HEK293 (cell line): ENCODE data around the gene CPT1C.

Experiments
- CTCF ChIA-PET: fragments of 350-600 bp; formaldehyde crosslinking; extraction: SDS; loops from one replicate; lab custom pipeline; 2021; ENCODE audit warnings: antibody characterized with exemption; lab: Yijun Ruan, JAX
- POLR2A ChIA-PET: fragments of 300-600 bp; formaldehyde crosslinking; extraction: SDS; loops from one replicate; lab custom pipeline; 2020; ENCODE audit warnings: antibody characterized with exemption, inconsistent platforms; lab: Yijun Ruan, JAX
- H3K27ac ChIP-seq: fragments of 200-500 bp; sonication (Bioruptor generic); 2 replicates; pipeline ENCODE4 v1.5.1; 2014; ENCODE audit warnings: low read depth, low read length, control low read depth, inconsistent platforms; ENCODE audit errors: extremely low read depth
- H3K36me3 ChIP-seq, 2 experiments: fragments of 200-500 bp in 1 of 2; sonication (Bioruptor generic) in 1 of 2; 1 replicate in 1 of 2; 2 replicates in 1 of 2; pipeline ENCODE4 v1.5.1; 2014 to 2017; ENCODE audit warnings: inconsistent platforms in 2 of 2, low read length in 2 of 2; ENCODE audit not compliant: control insufficient read depth in 2 of 2, insufficient read depth in 1 of 2
- H3K4me1 ChIP-seq: fragments of 200-500 bp; sonication (Bioruptor generic); 2 replicates; pipeline ENCODE4 v1.5.1; 2014; ENCODE audit warnings: mild to moderate bottlenecking, low read length, inconsistent platforms; ENCODE audit not compliant: control insufficient read depth, insufficient read depth
- H3K4me3 ChIP-seq: 2 replicates; pipeline ENCODE4 v1.5.1; 2011; ENCODE audit warnings: low read depth, mild to moderate bottlenecking, control low read depth, low read length, moderate library complexity
- H3K9me3 ChIP-seq: fragments of 200-500 bp; sonication (Bioruptor generic); 2 replicates; pipeline ENCODE4 v1.5.1; 2014; ENCODE audit warnings: low read depth, low read length, inconsistent platforms; ENCODE audit not compliant: control insufficient read depth, insufficient read depth
- FEZF1 ChIP-seq: fragments of 450-650 bp; formaldehyde crosslinking; IDR thresholded peaks from 2 replicates; pipeline ENCODE4 v1.5.1; 2016; ENCODE audit warnings: missing biosample characterization, missing genetic modification characterization
- GLIS2 ChIP-seq: fragments of 450-650 bp; formaldehyde crosslinking; IDR thresholded peaks from 2 replicates; pipeline ENCODE4 v1.5.1; 2016; ENCODE audit warnings: missing biosample characterization, missing genetic modification characterization
- INSM2 ChIP-seq: fragments of 450-650 bp; formaldehyde crosslinking; IDR thresholded peaks from 2 replicates; pipeline ENCODE4 v1.5.1; 2016; ENCODE audit warnings: missing biosample characterization, missing genetic modification characterization
- KLF17 ChIP-seq: fragments of 450-650 bp; formaldehyde crosslinking; IDR thresholded peaks from 2 replicates; pipeline ENCODE4 v1.5.1; 2016; ENCODE audit warnings: missing biosample characterization, missing genetic modification characterization
- MZF1 ChIP-seq: fragments of 450-650 bp; formaldehyde crosslinking; IDR thresholded peaks from 2 replicates; pipeline ENCODE4 v1.5.1; 2017; ENCODE audit warnings: missing biosample characterization, missing genetic modification characterization, borderline replicate concordance
- PRDM2 ChIP-seq: fragments of 450-650 bp; formaldehyde crosslinking; IDR thresholded peaks from 2 replicates; pipeline ENCODE4 v1.5.1; 2016; ENCODE audit warnings: missing biosample characterization, missing genetic modification characterization, borderline replicate concordance
- SETDB1 ChIP-seq: IDR thresholded peaks from one replicate; pipeline ENCODE4 v1.6.1; 2017; ENCODE audit warnings: mild to moderate bottlenecking, low read length, moderate library complexity, mixed read lengths; ENCODE audit not compliant: insufficient read length
- ZBTB20 ChIP-seq: fragments of 450-650 bp; formaldehyde crosslinking; IDR thresholded peaks from 2 replicates; pipeline ENCODE4 v1.5.1; 2016; ENCODE audit warnings: missing biosample characterization, missing genetic modification characterization
- ZFP69B ChIP-seq: fragments of 450-650 bp; formaldehyde crosslinking; IDR thresholded peaks from 2 replicates; pipeline ENCODE4 v1.5.1; 2016; ENCODE audit warnings: missing biosample characterization, missing genetic modification characterization
- ZNF138 ChIP-seq: fragments of 450-650 bp; formaldehyde crosslinking; IDR thresholded peaks from 2 replicates; pipeline ENCODE4 v1.5.1; 2016; ENCODE audit warnings: missing biosample characterization, missing genetic modification characterization, borderline replicate concordance
- ZNF274 ChIP-seq, 2 experiments: fragments of 200-500 bp in 1 of 2; fragments of 450-650 bp in 1 of 2; sonication (Bioruptor generic) in 1 of 2; formaldehyde crosslinking in 1 of 2; IDR thresholded peaks; 2 replicates each; pipeline versions ENCODE4 v1.5.1 to v1.6.1; 2014 to 2016; ENCODE audit warnings: borderline replicate concordance in 1 of 2, inconsistent platforms in 1 of 2, low read length in 1 of 2, missing biosample characterization in 1 of 2, missing genetic modification characterization in 1 of 2
- ZNF394 ChIP-seq: fragments of 450-650 bp; formaldehyde crosslinking; IDR thresholded peaks from 2 replicates; pipeline ENCODE4 v1.5.1; 2016; ENCODE audit warnings: missing biosample characterization, missing genetic modification characterization, mild to moderate bottlenecking, moderate library complexity, borderline replicate concordance
- ZNF416 ChIP-seq: fragments of 450-650 bp; formaldehyde crosslinking; IDR thresholded peaks from 2 replicates; pipeline ENCODE4 v1.5.1; 2016; ENCODE audit warnings: missing biosample characterization, missing genetic modification characterization
- ZNF48 ChIP-seq: fragments of 450-650 bp; formaldehyde crosslinking; IDR thresholded peaks from 2 replicates; pipeline ENCODE4 v1.5.1; 2016; ENCODE audit warnings: missing biosample characterization, missing genetic modification characterization
- ZNF530 ChIP-seq: fragments of 450-650 bp; formaldehyde crosslinking; IDR thresholded peaks from 2 replicates; pipeline ENCODE4 v1.5.1; 2016; ENCODE audit warnings: low read depth, missing biosample characterization, missing genetic modification characterization
- ZNF777 ChIP-seq: fragments of 450-650 bp; formaldehyde crosslinking; IDR thresholded peaks from 2 replicates; pipeline ENCODE4 v1.5.1; 2017; ENCODE audit warnings: missing biosample characterization, missing genetic modification characterization, borderline replicate concordance
- ZNF837 ChIP-seq: fragments of 450-650 bp; formaldehyde crosslinking; IDR thresholded peaks from 2 replicates; pipeline ENCODE4 v1.5.1; 2016; ENCODE audit warnings: missing biosample characterization, missing genetic modification characterization
- ZXDB ChIP-seq: fragments of 450-650 bp; formaldehyde crosslinking; IDR thresholded peaks from 2 replicates; pipeline ENCODE4 v1.5.1; 2016; ENCODE audit warnings: missing biosample characterization, missing genetic modification characterization
- TF ChIP-seq, protein P1 (sequence below): fragments of 450-650 bp; formaldehyde crosslinking; IDR thresholded peaks from 2 replicates; pipeline ENCODE4 v1.5.0; 2017; ENCODE audit warnings: missing biosample characterization, missing genetic modification characterization, borderline replicate concordance
- TF ChIP-seq, protein P2 (sequence below): fragments of 450-650 bp; formaldehyde crosslinking; IDR thresholded peaks from 2 replicates; pipeline ENCODE4 v1.5.1; 2016; ENCODE audit warnings: missing biosample characterization, missing genetic modification characterization
- TF ChIP-seq, protein P3 (sequence below): fragments of 450-650 bp; formaldehyde crosslinking; IDR thresholded peaks from 2 replicates; pipeline ENCODE4 v1.5.1; 2016; ENCODE audit warnings: missing biosample characterization, missing genetic modification characterization

Gene CPT1C

GRCh38 chr19:49680421-49681351 is 10.2 kb upstream of the CPT1C start:
- CTCF ChIA-PET, result interaction anchor here (0.6 to 2.0 kb wide), 45 partner anchors 8 to 441 kb away, joined by 3 to 10 read pairs (median 3); partner anchors contain the start of genes AP2A1, CPT1C, NOSIP and RRAS
- POLR2A ChIA-PET, result interaction anchor here (0.5 to 1.5 kb wide), 8 partner anchors 40 to 659 kb away, joined by 3 to 6 read pairs (median 4); partner anchors contain the start of gene RRAS
- Histone ChIP-seq H3K36me3 (peaks cover 43 to 47% of the 10 kb centered on the region in 2 experiments), H3K4me1 (peaks cover 17% of the 10 kb centered on the region), H3K9me3 (no peaks in the 10 kb centered on the region), H3K4me3 (no peak overlapping the region), H3K27ac (peak overlapping the region; percentile 52; the same call in 1 of the 2 replicates)
- TF ChIP-seq ZNF416 (tag by site-specific recombination) (no peak), KLF17 (tag by site-specific recombination) (no peak), ZFP69B (tag by site-specific recombination) (peak; percentile 97), ZNF394 (tag by site-specific recombination) (no peak), ZNF274 (IDR thresholded peaks at IDR 0.05; ENCODE audit: low read length) (no peak), ZNF274 (tag by site-specific recombination; IDR thresholded peaks at IDR 0.05; ENCODE audit: borderline replicate concordance) (no peak), ZXDB (tag by site-specific recombination) (peak; percentile 83), PRDM2 (tag by site-specific recombination) (no peak), ZBTB20 (tag by site-specific recombination) (no peak), MZF1 (tag by site-specific recombination) (no peak), SETDB1 (no peak), FEZF1 (tag by site-specific recombination) (no peak), ZNF837 (tag by site-specific recombination) (no peak), ZNF48 (tag by site-specific recombination) (no peak), ZNF138 (tag by site-specific recombination) (no peak), ZNF530 (tag by site-specific recombination) (no peak), ZNF777 (tag by site-specific recombination) (no peak), INSM2 (tag by site-specific recombination) (no peak), GLIS2 (tag by site-specific recombination) (no peak; the same call in 1 of the 2 replicates)
- TF ChIP-seq, protein P1, sequence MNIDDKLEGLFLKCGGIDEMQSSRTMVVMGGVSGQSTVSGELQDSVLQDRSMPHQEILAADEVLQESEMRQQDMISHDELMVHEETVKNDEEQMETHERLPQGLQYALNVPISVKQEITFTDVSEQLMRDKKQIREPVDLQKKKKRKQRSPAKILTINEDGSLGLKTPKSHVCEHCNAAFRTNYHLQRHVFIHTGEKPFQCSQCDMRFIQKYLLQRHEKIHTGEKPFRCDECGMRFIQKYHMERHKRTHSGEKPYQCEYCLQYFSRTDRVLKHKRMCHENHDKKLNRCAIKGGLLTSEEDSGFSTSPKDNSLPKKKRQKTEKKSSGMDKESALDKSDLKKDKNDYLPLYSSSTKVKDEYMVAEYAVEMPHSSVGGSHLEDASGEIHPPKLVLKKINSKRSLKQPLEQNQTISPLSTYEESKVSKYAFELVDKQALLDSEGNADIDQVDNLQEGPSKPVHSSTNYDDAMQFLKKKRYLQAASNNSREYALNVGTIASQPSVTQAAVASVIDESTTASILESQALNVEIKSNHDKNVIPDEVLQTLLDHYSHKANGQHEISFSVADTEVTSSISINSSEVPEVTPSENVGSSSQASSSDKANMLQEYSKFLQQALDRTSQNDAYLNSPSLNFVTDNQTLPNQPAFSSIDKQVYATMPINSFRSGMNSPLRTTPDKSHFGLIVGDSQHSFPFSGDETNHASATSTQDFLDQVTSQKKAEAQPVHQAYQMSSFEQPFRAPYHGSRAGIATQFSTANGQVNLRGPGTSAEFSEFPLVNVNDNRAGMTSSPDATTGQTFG (tag by site-specific recombination), result no peak
- TF ChIP-seq, protein P2, sequence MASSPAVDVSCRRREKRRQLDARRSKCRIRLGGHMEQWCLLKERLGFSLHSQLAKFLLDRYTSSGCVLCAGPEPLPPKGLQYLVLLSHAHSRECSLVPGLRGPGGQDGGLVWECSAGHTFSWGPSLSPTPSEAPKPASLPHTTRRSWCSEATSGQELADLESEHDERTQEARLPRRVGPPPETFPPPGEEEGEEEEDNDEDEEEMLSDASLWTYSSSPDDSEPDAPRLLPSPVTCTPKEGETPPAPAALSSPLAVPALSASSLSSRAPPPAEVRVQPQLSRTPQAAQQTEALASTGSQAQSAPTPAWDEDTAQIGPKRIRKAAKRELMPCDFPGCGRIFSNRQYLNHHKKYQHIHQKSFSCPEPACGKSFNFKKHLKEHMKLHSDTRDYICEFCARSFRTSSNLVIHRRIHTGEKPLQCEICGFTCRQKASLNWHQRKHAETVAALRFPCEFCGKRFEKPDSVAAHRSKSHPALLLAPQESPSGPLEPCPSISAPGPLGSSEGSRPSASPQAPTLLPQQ (tag by site-specific recombination), result peak; percentile 98
- TF ChIP-seq, protein P3, sequence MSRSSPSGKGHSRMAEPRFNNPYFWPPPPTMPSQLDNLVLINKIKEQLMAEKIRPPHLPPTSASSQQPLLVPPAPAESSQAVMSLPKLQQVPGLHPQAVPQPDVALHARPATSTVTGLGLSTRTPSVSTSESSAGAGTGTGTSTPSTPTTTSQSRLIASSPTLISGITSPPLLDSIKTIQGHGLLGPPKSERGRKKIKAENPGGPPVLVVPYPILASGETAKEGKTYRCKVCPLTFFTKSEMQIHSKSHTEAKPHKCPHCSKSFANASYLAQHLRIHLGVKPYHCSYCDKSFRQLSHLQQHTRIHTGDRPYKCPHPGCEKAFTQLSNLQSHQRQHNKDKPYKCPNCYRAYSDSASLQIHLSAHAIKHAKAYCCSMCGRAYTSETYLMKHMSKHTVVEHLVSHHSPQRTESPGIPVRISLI, result no peak
